Measurements from ENCODE around the gene TC2N.

GRCh38 chr14:91876492-91876891 lies 9.2 kb upstream of the TC2N start:
- TF ChIP-seq RCOR1 (IDR thresholded peaks at IDR 0.05; ENCODE audit: insufficient replicate concordance, low read length), result no peak
- TF ChIP-seq CTCF (conservative IDR thresholded peaks at IDR 0.05; ENCODE audit: low read depth, low read length), result no peak
- no peak for TF ChIP-seq ELK1 (IDR thresholded peaks at IDR 0.05; ENCODE audit: borderline replicate concordance, low read depth, low read length)
- TF ChIP-seq RAD21 (IDR thresholded peaks at IDR 0.05; ENCODE audit: low read length), result no peak
- no peak for TF ChIP-seq POLR2A (IDR thresholded peaks at IDR 0.05; ENCODE audit: low read depth, low read length)
